Kidney (tissue), 14 donors: ENCODE results near the gene NUDT1. TPM values are rescaled to one million over a fixed set of nuclear protein-coding genes. Genes with fewer than 3 reads are reported as not detected.
A peak's percentile ranks its signal among the peaks of the same experiment; 100 is the strongest.

Experiments
- DNase-seq, 5 donors: peaks; one replicate each; pipeline ENCODE4 v3.0.0-alpha.2; 2013 to 2020
- FAIRE-seq: peaks from 2 replicates; lab custom pipeline; 2012; peaks lifted over from hg19 to GRCh38; lab: Jason Lieb, UNC
- H3K27ac ChIP-seq, 2 donors: one replicate each; pipeline ENCODE4 v1.7.0; 2013; ENCODE audit warnings: low read depth in 2 of 2, low read length in 2 of 2, inconsistent platforms in 1 of 2
- H3K27me3 ChIP-seq: one replicate; pipeline ENCODE4 v1.7.1; 2013; ENCODE audit warnings: low read length, inconsistent platforms; ENCODE audit not compliant: control insufficient read depth, insufficient read depth
- H3K36me3 ChIP-seq, 3 donors: one replicate each; pipeline versions ENCODE4 v1.7.0 to v1.7.1; 2013; ENCODE audit warnings: low read length in 3 of 3, control low read depth in 1 of 3, inconsistent platforms in 1 of 3; ENCODE audit not compliant: insufficient read depth in 3 of 3, control insufficient read depth in 2 of 3
- H3K4me1 ChIP-seq, 3 donors: one replicate each; pipeline versions ENCODE4 v1.7.0 to v1.7.1; 2013; ENCODE audit warnings: low read length in 3 of 3, inconsistent platforms in 1 of 3, low read depth in 1 of 3; ENCODE audit not compliant: control insufficient read depth in 2 of 3, insufficient read depth in 2 of 3
- H3K4me3 ChIP-seq, 3 donors: one replicate each; pipeline versions ENCODE4 v1.7.0 to v1.8.1; 2013; ENCODE audit warnings: low read length in 3 of 3, control low read depth in 1 of 3, inconsistent platforms in 1 of 3
- H3K9ac ChIP-seq, 3 donors: one replicate each; pipeline versions ENCODE4 v1.7.0 to v1.7.1; 2013; ENCODE audit warnings: low read length in 3 of 3, control low read depth in 1 of 3, inconsistent platforms in 1 of 3
- H3K9me3 ChIP-seq, 3 donors: one replicate each; pipeline versions ENCODE4 v1.7.0 to v1.7.1; 2013; ENCODE audit warnings: low read length in 3 of 3, control low read depth in 1 of 3, inconsistent platforms in 1 of 3; ENCODE audit not compliant: control insufficient read depth in 2 of 3, insufficient read depth in 1 of 3
- CTCF ChIP-seq: IDR thresholded peaks from 3 replicates; pipeline ENCODE4 v1.5.1; 2012; ENCODE audit warnings: mild to moderate bottlenecking, moderate library complexity, borderline replicate concordance; ENCODE audit not compliant: insufficient read depth; ENCODE audit errors: extremely low read depth
- intact Hi-C: fragments of 100-400 bp; cut with DNase I; formaldehyde crosslinking; loops from one replicate; pipeline ENCODE4 v1.11.1; 2022
- polyA plus RNA-seq: library from polyadenylated mRNA; stranded (reverse); fragments of 350-450 nt; fragmentation: Illumina TruSeq; extraction: RNeasy Lipid Tissue Mini Kit (QIAGEN cat#74804); gene quantifications from one replicate; pipeline ENCODE4 v1.2.3, GENCODE V29; 2014; ENCODE audit warnings: low read depth, low replicate concordance; ENCODE audit not compliant: insufficient read depth
- total RNA-seq: library from RNA; stranded (reverse); fragmentation: NEBNext Ultra II Directional; extraction: Animal tissue kit (Norgen Biotek cat#: 25700); gene quantifications from one replicate; pipeline ENCODE4 v1.2.1, GENCODE V29; 2021
- donor health status: control.
- donor health status: control.
- donor health status: control.
- donor health status: control.
- donor health status: control.
- donor health status: DM: yes; HTN: yes; CAD: no.
- donor health status: Normal renal cell carcinoma (clear cell type).

NUDT1 gene
- total and polyA plus RNA-seq, 2 donors from 2014 or later: 9.3 to 12.1 TPM

GRCh38 chr7:2271273-2272026, 29.4 kb downstream of the NUDT1 start:
- peaks cover 0 to 11% (median 8%) of the 10 kb centered on the region in 3 donors for H3K36me3 ChIP-seq
- no peak for DNase-seq
- H3K4me1 ChIP-seq: no peaks in the 10 kb centered on the region
- no peaks in the 10 kb centered on the region for H3K27me3 ChIP-seq
- no peak overlapping the region for H3K27ac ChIP-seq
- H3K9me3 ChIP-seq: no peaks in the 10 kb centered on the region
- intact Hi-C loops: no loop called here
- H3K9ac ChIP-seq: no peak overlapping the region
- FAIRE-seq: no peak
- no peak for TF ChIP-seq CTCF
- no peak overlapping the region for H3K4me3 ChIP-seq

GRCh38 chr7:2272031-2272430, 30.0 kb downstream of the NUDT1 start:
- no peak overlapping the region for H3K4me3 ChIP-seq
- no peak for FAIRE-seq
- H3K36me3 ChIP-seq: peaks cover 0 to 11% (median 8%) of the 10 kb centered on the region in 3 donors
- no peaks in the 10 kb centered on the region for H3K9me3 ChIP-seq
- no peak for TF ChIP-seq CTCF
- no peaks in the 10 kb centered on the region for H3K27me3 ChIP-seq
- DNase-seq: peak in 1 of 5 donors; percentile 18
- no peak overlapping the region for H3K9ac ChIP-seq
- intact Hi-C loops: no loop called here
- no peaks in the 10 kb centered on the region for H3K4me1 ChIP-seq
- no peak overlapping the region for H3K27ac ChIP-seq

- Histone ChIP-seq H3K4me3 (no peak overlapping the region), H3K27ac (no peak overlapping the region), H3K27me3 (no peaks in the 10 kb centered on the region), H3K9me3 (no peaks in the 10 kb centered on the region), H3K4me1 (no peaks in the 10 kb centered on the region), H3K9ac (no peak overlapping the region), H3K36me3 (peaks cover 0 to 11% (median 8%) of the 10 kb centered on the region in 3 donors)
- no peak for TF ChIP-seq CTCF
- no peak for FAIRE-seq
- intact Hi-C loops: no loop called here
- DNase-seq: peak in 1 of 5 donors; percentile 25
These were observed 31.8 kb downstream of the NUDT1 start for GRCh38 chr7:2273866-2274265.
